Measurements from ENCODE around the gene WDPCP. TPM values are rescaled to one million over a fixed set of nuclear protein-coding genes. Genes with fewer than 3 reads are reported as not detected.

Gene WDPCP
- total and polyA plus RNA-seq, 2 of the 13 experiments (the other 11 are each of a cell fraction or from before 2014, with no cell fraction given): 2.9 to 5.2 TPM

- no peak for TF ChIP-seq ZNF407 (CRISPR knock-in tag; IDR thresholded peaks at IDR 0.05; ENCODE audit: not compliant biosample characterization)
- peak; percentile 100 for TF ChIP-seq ZNF337 (CRISPR knock-in tag; IDR thresholded peaks at IDR 0.05; ENCODE audit: borderline replicate concordance, low read depth)
- TF ChIP-seq PAXIP1 (CRISPR knock-in tag; conservative IDR thresholded peaks at IDR 0.05): no peak
- no peak for TF ChIP-seq ZNF547 (CRISPR knock-in tag; IDR thresholded peaks at IDR 0.05)
- 0 out of 2 replicates have a peak, but pooled peaks have one; percentile 15 for TF ChIP-seq SOX6 (IDR thresholded peaks at IDR 0.05)
- TF ChIP-seq SOX6 (CRISPR knock-in tag; IDR thresholded peaks at IDR 0.05): no peak
- TF ChIP-seq SETDB1 (CRISPR knock-in tag; IDR thresholded peaks at IDR 0.05; ENCODE audit: borderline replicate concordance): peak; percentile 86; the same call in 1 of the 2 replicates
- no peak for TF ChIP-seq SRSF4 (IDR thresholded peaks at IDR 0.05; ENCODE audit: low read depth, low read length, poor library complexity, severe bottlenecking)
- TF ChIP-seq SMAD3 (CRISPR knock-in tag; IDR thresholded peaks at IDR 0.05): no peak
- no peak for TF ChIP-seq NKX3-1 (CRISPR knock-in tag; IDR thresholded peaks at IDR 0.05)
- TF ChIP-seq ZNF549 (CRISPR knock-in tag; IDR thresholded peaks at IDR 0.05): no peak
- TF ChIP-seq HDAC2 (CRISPR knock-in tag; IDR thresholded peaks at IDR 0.05): no peak
These were observed 483.8 kb downstream of the WDPCP start (continued) for GRCh38 chr2:63104482-63104881.

Data from HepG2 (cell line).